Caco-2 (cell line): ENCODE results near the gene ZFP36L2. TPM values are rescaled to one million over a fixed set of nuclear protein-coding genes. Genes with fewer than 3 reads are reported as not detected.

Source experiments
- BruUV-seq: library from RNA; stranded (reverse); fragments of 400-500 nt; replicated peaks from 2 replicates; lab custom pipeline; 2021; lab: Mats Ljungman, UMichigan
- CTCF ChIA-PET: fragments of 300-600 bp; sonication (Branson Sonifier 250); formaldehyde crosslinking; loops from one replicate; lab custom pipeline; 2022; ENCODE audit warnings: antibody characterized with exemption; lab: Charles Lee
- POLR2A ChIA-PET: fragments of 300-600 bp; sonication (Branson Sonifier 250); formaldehyde crosslinking; loops from one replicate; lab custom pipeline; 2022; ENCODE audit warnings: antibody characterized with exemption; lab: Charles Lee
- DNase-seq, 2 experiments: peaks; one replicate each; pipeline versions ENCODE4 v3.0.0 to v3.0.0-alpha.2; 2020 to 2022
- H3K27me3 ChIP-seq: replicated peaks from 2 replicates; pipeline ENCODE4 v1.6.0; 2011; ENCODE audit warnings: low read length; ENCODE audit not compliant: control insufficient read depth, insufficient read depth
- H3K36me3 ChIP-seq: 2 replicates; pipeline ENCODE4 v1.5.1; 2011; ENCODE audit warnings: low read length; ENCODE audit not compliant: control insufficient read depth, insufficient read depth
- H3K4me1 ChIP-seq: fragments of 250-450 bp; sonication (Bioruptor Pico); 2 replicates; pipeline ENCODE4 v1.5.1; 2020; ENCODE audit warnings: mild to moderate bottlenecking
- H3K4me3 ChIP-seq: 2 replicates; pipeline ENCODE4 v1.5.1; 2011; ENCODE audit warnings: low read depth, mild to moderate bottlenecking, control low read depth, low read length
- H3K9me3 ChIP-seq: fragments of 250-450 bp; sonication (Bioruptor Pico); 2 replicates; pipeline ENCODE4 v1.5.1; 2020; ENCODE audit warnings: mild to moderate bottlenecking, moderate library complexity
- H3K27ac Mint-ChIP-seq: one replicate; pipeline ENCODE4 v1.8.0; 2022; ENCODE audit warnings: mixed read lengths; ENCODE audit not compliant: unreplicated experiment
- H3K27me3 Mint-ChIP-seq: one replicate; pipeline ENCODE4 v1.8.0; 2022; ENCODE audit warnings: mixed read lengths; ENCODE audit not compliant: insufficient read depth, unreplicated experiment
- H3K36me3 Mint-ChIP-seq: one replicate; pipeline ENCODE4 v1.8.0; 2022; ENCODE audit warnings: mild to moderate bottlenecking, mixed read lengths; ENCODE audit not compliant: insufficient read depth, unreplicated experiment
- H3K4me1 Mint-ChIP-seq: one replicate; pipeline ENCODE4 v1.8.0; 2022; ENCODE audit warnings: low read depth, mixed read lengths; ENCODE audit not compliant: unreplicated experiment
- H3K4me3 Mint-ChIP-seq: one replicate; pipeline ENCODE4 v1.8.0; 2022; ENCODE audit warnings: mild to moderate bottlenecking, moderate library complexity, mixed read lengths; ENCODE audit not compliant: unreplicated experiment
- H3K9me3 Mint-ChIP-seq: one replicate; pipeline ENCODE4 v1.8.0; 2022; ENCODE audit warnings: mixed read lengths; ENCODE audit not compliant: unreplicated experiment
- CTCF ChIP-seq, 2 experiments: fragments of 200-600 bp in 1 of 2; IDR thresholded peaks; 1 replicate in 1 of 2; 2 replicates in 1 of 2; pipeline versions ENCODE4 v1.5.1 to v1.8.0; 2011 to 2022; ENCODE audit warnings: antibody characterized with exemption in 1 of 2, control low read depth in 1 of 2, inconsistent platforms in 1 of 2, low read depth in 1 of 2, low read length in 1 of 2, mild to moderate bottlenecking in 1 of 2, moderate library complexity in 1 of 2; ENCODE audit not compliant: insufficient read depth in 1 of 2, severe bottlenecking in 1 of 2, unreplicated experiment in 1 of 2
- intact Hi-C: fragments of 100-400 bp; cut with micrococcal nuclease; formaldehyde crosslinking; loops from one replicate; pipeline ENCODE4 v1.10.0; 2022; ENCODE audit not compliant: unreplicated experiment
- total RNA-seq: library from RNA; stranded (reverse); gene quantifications from 2 replicates; pipeline ENCODE4 v1.2.3, GENCODE V29; 2022

Gene ZFP36L2
- total RNA-seq, 1 experiment from 2014 or later = 225 TPM

DNA sequence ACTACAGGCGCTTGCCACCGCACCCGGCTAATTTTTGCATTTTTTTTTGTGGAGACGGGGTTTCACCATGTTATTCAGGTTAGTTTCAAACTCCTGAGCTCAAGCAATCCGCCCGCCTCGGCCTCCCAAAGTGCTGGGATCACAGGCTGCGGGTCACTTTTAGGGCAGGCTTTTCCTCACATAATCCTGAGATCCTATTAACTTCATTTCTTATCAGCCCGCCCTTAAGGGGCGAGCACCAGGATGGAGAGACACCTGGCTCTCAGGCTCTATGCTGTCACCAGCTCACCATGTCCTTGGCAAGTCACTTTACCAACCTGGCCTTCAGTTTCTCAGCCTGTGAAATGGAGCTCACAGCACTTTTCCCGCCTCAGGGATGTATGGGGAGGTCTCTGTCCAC, 23.0 kb downstream of the ZFP36L2 start:
- TF ChIP-seq CTCF (IDR thresholded peaks at IDR 0.05; ENCODE audit: insufficient read depth in 1 of 2, low read depth in 1 of 2, low read length in 1 of 2, severe bottlenecking in 1 of 2, unreplicated experiment in 1 of 2) = no peak
- Mint-ChIP-seq H3K36me3 (no peaks in the 10 kb centered on the region), H3K9me3 (no peaks in the 10 kb centered on the region), H3K4me3 (no peak overlapping the region), H3K27ac (no peak overlapping the region), H3K4me1 (peaks cover 11% of the 10 kb centered on the region), H3K27me3 (no peaks in the 10 kb centered on the region)
- no peaks in the 10 kb centered on the region for H3K36me3 ChIP-seq
- no peak overlapping the region for H3K4me3 ChIP-seq
- DNase-seq = no peak
- intact Hi-C loops = no loop called here
- no peaks in the 10 kb centered on the region for H3K9me3 ChIP-seq
- H3K4me1 ChIP-seq = peaks cover 20% of the 10 kb centered on the region
- BruUV-seq = no TSS peak
- no peaks in the 10 kb centered on the region for H3K27me3 ChIP-seq
- ChIA-PET CTCF (no interaction called here), POLR2A (no interaction called here)

DNA sequence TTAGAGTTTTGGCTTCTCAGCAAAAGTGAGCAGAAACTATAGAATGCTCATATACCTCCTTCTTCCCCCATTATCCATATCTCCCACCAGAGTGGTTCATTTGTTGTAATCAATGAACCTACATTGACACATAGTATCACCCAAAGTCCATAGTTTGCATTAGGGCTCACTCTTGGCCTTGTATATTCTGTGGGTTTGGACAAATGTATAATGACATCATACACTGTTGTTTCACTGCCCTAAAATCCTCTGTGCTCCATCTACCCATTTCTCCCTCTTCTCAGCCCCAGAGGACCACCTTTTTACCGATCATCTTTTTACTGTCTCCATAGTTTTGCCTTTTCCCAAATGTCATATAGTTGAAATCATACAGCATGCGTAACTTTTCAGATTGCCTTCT, 24.1 kb downstream of the ZFP36L2 start:
- Histone ChIP-seq H3K27me3 (no peaks in the 10 kb centered on the region), H3K4me3 (no peak overlapping the region), H3K36me3 (no peaks in the 10 kb centered on the region), H3K4me1 (peaks cover 29% of the 10 kb centered on the region), H3K9me3 (no peaks in the 10 kb centered on the region)
- no peaks in the 10 kb centered on the region for H3K27me3 Mint-ChIP-seq
- H3K4me3 Mint-ChIP-seq = no peak overlapping the region
- peaks cover 3% of the 10 kb centered on the region for H3K36me3 Mint-ChIP-seq
- no peaks in the 10 kb centered on the region for H3K9me3 Mint-ChIP-seq
- no peak for TF ChIP-seq CTCF (IDR thresholded peaks at IDR 0.05; ENCODE audit: insufficient read depth in 1 of 2, low read depth in 1 of 2, low read length in 1 of 2, severe bottlenecking in 1 of 2, unreplicated experiment in 1 of 2)
- H3K27ac Mint-ChIP-seq = no peak overlapping the region
- ChIA-PET POLR2A (interaction anchor here (0.6 to 1.0 kb wide), 3 partner anchors 10 to 966 kb away, joined by 3 read pairs; partner anchors contain the start of gene PPM1B), CTCF (interaction anchor here (0.7 to 1.3 kb wide), 2 partner anchors 20 to 178 kb away, joined by 3 read pairs; no protein-coding TSS in a partner anchor)
- H3K4me1 Mint-ChIP-seq = peaks cover 16% of the 10 kb centered on the region
- no TSS peak for BruUV-seq
- intact Hi-C loops = no loop called here
- no peak for DNase-seq

- Mint-ChIP-seq H3K4me1 (peaks cover 24% of the 10 kb centered on the region), H3K4me3 (no peak overlapping the region), H3K27ac (no peak overlapping the region), H3K9me3 (no peaks in the 10 kb centered on the region), H3K27me3 (no peaks in the 10 kb centered on the region), H3K36me3 (peaks cover 11% of the 10 kb centered on the region)
- Histone ChIP-seq H3K4me3 (no peak overlapping the region), H3K36me3 (no peaks in the 10 kb centered on the region), H3K4me1 (peaks cover 37% of the 10 kb centered on the region), H3K9me3 (no peaks in the 10 kb centered on the region), H3K27me3 (no peaks in the 10 kb centered on the region)
- no peak for TF ChIP-seq CTCF (IDR thresholded peaks at IDR 0.05; ENCODE audit: insufficient read depth in 1 of 2, low read depth in 1 of 2, low read length in 1 of 2, severe bottlenecking in 1 of 2, unreplicated experiment in 1 of 2)
- DNase-seq = no peak
- BruUV-seq = no TSS peak
- POLR2A ChIA-PET = interaction anchor here (1.0 kb wide), 1 partner anchor 39 kb away, joined by 3 read pairs; no protein-coding TSS in a partner anchor
- CTCF ChIA-PET = interaction anchor here (1.3 kb wide), 1 partner anchor 177 kb away, joined by 3 read pairs; no protein-coding TSS in a partner anchor
- intact Hi-C loops = no loop called here
Observed at GRCh38 chr2:43201497-43201896, 24.9 kb downstream of the ZFP36L2 start.
